ENCODE measurements around the gene AMACR. TPM values are rescaled to one million over a fixed set of nuclear protein-coding genes. Genes with fewer than 3 reads are reported as not detected.
A peak's percentile ranks its signal among the peaks of the same experiment; 100 is the strongest.

The AMACR gene
- total and polyA plus RNA-seq, 9 of the 15 experiments (the other 6 are each of a cell fraction or from before 2014, with no cell fraction given), result 0.72 to 4.6 (median 4.0) TPM

GRCh38 chr5:34007621-34008600, at the start of gene AMACR (continued):
- TF ChIP-seq PRDM10 (IDR thresholded peaks at IDR 0.05; ENCODE audit: partially characterized antibody) (peak; percentile 60), ZNF408 (CRISPR knock-in tag; IDR thresholded peaks at IDR 0.05; ENCODE audit: low read depth) (no peak), LCOR (CRISPR knock-in tag; IDR thresholded peaks at IDR 0.05) (peak; percentile 81), ZNF431 (CRISPR knock-in tag; IDR thresholded peaks at IDR 0.05) (peak; percentile 58; the same call in 1 of the 2 replicates), FUS (optimal IDR thresholded peaks at IDR 0.05; ENCODE audit: low read depth, low read length) (no peak), HMG20B (CRISPR knock-in tag; IDR thresholded peaks at IDR 0.05) (no peak; the same call in 1 of the 2 replicates), FOXP4 (CRISPR knock-in tag; IDR thresholded peaks at IDR 0.05; ENCODE audit: borderline replicate concordance) (no peak; the same call in 1 of the 2 replicates), ILK (tag; IDR thresholded peaks at IDR 0.05; ENCODE audit: borderline replicate concordance, low read depth) (no peak), PKNOX1 (IDR thresholded peaks at IDR 0.05) (no peak), ZNF324 (CRISPR knock-in tag; IDR thresholded peaks at IDR 0.05) (no peak), SUPT5H (IDR thresholded peaks at IDR 0.05) (peak; percentile 82), RFX5 (IDR thresholded peaks at IDR 0.05; ENCODE audit: low read depth, low read length) (no peak), ZFP36 (IDR thresholded peaks at IDR 0.05; ENCODE audit: low read depth, low read length, partially characterized antibody) (no peak), ELF2 (CRISPR knock-in tag; IDR thresholded peaks at IDR 0.05) (no peak), NR2C1 (IDR thresholded peaks at IDR 0.05) (no peak), NR2C1 (tag; IDR thresholded peaks at IDR 0.05) (no peak), MCM2 (IDR thresholded peaks at IDR 0.05; ENCODE audit: low read depth) (no peak)

All from K562 (cell line).